Measurements from ENCODE around the gene PON3.

Gene PON3

DNA sequence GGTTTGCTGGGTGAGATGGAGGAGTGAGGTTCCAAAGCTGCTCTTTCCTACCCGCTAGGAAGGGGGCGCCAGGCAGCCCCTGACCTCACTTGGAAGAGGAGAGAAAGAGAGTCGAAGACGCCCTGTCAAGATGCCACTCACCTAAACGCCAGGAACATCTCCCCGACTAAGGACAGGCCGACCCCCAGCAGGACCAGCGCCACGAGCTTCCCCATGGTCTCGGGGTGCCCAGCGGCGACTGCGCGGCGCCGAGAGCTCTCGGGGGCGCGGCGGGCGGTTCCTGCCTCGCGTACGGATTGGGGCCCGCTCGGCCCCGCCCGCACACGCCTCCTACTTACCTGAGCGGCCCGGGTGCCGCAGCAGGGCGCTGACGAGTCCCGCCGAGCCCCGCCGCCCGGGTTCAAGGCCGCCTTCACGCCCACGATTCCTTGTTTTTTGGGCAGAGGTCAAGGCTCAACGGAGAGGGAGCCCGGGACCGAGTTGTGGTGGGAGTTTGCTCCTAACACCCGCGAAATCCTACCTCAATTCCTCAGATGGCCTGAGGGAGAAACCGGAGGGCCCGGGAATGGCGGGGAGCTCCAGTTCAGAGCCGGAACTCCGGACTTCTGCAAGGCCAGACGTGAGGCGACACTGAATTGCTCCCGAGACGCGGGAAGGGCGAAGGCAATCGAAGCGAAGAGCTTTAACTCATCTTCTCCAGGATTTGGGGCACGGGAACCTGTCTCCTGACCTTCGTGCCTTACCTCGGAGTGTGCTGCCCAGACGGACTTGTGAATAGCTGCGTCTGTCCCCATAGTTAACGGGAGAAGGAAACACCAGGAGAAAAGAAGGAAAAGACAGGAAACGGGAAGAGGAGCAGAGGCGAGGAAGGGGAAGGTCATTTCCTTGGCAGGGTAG, at the start of gene PON3:
Gene PON3 (minus strand): TSS at position 240 of the 897 bp plus-strand sequence. CDS start 25 bp downstream, at position 215.
- DNase-seq: peak; percentile 5

DNA sequence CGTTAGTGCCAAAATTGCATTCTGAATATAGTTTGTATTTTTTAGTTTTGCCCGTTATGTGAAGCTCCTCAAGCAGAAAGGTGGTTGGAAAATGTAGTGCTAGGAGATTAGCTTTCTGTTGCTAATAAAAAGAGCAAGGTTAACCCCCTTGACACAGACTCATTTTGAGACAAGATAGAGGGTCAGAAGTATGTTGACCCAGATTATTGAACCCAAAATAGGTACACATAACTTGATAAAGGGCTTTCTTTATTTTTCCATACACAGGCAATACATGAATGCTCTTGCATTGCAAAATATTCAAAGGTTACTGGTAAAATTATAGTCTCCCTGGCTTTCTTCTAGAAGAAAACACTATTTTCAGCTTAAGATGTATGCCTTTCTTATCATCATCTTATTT, 48.6 kb upstream of the PON3 start:
- no peak for DNase-seq

DNA sequence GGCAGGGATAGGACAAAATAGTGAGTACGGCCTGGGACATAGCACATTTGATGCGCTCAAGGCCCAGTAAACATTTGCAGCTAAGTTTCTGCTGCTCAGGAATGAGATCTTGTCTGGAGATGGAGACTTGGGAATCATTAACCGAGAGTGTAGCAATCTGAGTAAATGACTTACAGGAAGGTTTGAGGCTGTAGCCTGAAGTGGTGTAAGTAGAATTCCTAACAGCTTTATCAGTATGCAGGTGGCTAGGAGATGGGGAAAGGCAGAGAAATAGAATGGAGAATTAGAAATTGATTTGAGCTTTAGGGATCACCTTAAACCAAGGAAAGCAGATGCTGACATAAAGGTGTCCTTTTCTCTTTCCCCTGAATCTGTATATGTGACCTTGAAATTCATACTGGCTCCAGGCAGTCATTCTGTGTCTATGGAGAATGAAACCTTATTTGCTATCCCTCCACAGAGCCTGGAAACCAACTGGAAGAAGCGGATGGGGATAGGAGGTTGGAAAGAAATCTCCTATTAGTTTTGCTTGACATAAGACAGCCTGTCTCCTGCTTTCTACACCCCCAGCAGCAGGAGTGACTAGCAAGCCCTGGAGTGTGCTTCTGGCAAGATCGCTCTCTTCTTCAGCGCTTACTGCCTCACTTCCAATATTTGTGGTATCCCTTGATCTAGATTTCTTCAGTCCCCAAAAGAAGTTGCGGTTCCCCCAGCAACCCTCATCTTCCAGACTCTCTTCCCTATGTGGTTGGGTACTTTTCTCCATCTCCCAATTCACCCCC, 45.1 kb upstream of the PON3 start:
- DNase-seq: no peak

DNA sequence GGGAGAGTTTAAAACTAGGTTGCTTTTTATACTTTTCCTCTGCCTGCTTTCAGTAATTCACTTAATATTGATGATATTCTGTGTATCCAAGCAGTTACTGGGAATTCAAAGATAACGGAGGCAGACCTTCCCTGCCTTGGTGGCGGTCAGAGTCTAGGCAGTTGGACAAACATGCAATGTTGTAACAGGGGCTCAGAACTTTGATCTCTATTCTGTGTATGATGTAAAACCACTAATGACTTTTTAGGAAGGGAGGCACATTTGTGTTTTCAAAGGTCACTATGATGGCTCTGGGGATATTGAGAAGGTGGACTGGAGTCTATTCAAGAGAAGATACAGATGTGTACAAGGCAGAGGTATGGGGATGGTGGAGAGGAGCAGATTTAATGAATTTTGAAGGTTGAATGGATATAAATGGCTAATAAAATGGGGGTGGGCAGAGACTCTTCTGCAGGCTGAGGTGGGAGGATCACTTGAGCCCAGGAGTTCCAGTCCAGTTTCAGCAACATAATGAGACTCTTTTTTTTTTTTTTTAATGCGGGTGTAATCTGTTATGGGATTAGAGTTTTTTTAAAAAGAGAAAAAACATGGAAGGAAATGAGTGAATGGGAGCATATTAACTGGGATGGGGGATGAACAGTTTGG, 44.3 kb upstream of the PON3 start:
- DNase-seq: no peak

DNA sequence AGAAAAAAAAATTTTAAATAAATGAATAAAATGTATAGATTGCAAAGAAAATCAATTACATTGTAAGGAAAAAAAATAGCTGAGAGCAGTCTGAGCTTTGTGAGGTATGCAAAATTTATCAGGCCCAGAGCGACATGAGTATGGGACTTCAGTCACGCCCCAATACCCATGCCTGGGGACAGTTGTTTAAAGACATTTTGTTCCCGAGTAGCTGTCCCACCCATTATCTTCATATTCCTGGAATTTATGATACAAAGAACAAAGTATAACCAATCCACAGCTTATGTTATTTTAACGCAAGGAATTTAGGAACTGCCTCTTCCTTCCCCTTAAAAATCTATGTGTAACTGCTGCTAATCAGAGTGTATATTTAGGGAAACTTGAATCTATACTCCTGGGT, 40.2 kb upstream of the PON3 start:
- DNase-seq: no peak

DNA sequence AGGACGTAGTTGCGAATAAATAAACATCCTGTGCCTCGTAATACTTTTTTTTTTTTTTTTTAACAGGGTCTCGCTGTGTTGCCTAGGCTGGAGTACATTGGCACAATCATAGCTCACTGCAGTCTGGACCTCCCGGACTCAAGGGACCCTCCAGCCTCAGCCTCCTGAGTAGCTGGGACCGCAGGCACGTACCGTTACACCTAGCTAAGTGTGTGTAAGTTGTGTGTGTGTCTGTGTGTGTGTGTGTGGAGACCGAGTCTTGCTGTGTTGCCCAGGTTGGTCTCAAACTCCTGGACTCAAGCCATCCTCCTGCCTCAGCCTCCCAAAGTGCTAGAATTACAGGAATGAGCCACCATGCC, 39.2 kb upstream of the PON3 start:
- no peak for DNase-seq

DNA sequence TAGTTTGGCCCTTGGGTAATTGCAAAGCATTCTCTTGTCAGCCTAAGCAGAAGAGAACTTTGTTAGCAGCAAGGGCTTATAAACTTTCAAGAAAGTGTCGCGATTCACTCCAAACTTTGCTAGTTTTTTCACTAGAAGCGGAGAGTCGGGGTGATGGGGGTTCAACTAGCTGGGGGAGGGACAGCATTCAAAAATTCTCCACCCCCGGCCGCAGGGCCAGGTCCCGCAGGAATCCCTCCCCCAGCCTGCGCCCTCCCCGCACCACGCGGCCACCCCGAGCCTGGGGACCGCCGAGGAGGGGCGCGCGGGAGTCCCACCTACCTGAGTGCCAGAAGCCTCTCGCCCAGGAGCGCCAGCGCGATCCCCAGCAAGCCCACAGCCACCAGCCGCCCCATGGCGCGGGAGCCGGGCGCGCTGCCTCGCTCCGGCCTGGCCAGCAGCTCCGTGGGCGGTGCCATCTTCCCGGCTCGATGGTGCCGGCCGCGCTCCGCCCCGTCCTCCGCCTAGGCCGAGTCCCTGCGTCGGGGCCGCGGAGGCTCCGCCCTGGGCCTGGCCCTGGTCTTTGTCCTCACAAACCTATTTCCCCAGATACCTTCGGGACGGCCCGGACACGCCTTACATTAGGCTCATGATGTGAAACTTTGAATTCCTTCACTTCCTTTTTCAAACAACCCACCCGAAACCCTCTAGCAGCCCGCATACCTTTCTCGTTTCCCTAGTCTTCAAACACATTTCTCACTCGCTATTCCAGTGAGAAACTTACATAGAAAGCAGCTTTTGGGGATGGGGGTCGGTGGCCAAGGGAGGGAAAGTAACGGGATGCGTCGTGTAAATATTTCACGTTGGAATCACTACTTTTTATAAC, 38.6 kb upstream of the PON3 start, which contains the start of gene PON2:
Gene PON2 (minus strand): TSS at position 472 of the 865 bp plus-strand sequence. CDS start 77 bp downstream, at position 395.
- peak; percentile 24 for DNase-seq

DNA sequence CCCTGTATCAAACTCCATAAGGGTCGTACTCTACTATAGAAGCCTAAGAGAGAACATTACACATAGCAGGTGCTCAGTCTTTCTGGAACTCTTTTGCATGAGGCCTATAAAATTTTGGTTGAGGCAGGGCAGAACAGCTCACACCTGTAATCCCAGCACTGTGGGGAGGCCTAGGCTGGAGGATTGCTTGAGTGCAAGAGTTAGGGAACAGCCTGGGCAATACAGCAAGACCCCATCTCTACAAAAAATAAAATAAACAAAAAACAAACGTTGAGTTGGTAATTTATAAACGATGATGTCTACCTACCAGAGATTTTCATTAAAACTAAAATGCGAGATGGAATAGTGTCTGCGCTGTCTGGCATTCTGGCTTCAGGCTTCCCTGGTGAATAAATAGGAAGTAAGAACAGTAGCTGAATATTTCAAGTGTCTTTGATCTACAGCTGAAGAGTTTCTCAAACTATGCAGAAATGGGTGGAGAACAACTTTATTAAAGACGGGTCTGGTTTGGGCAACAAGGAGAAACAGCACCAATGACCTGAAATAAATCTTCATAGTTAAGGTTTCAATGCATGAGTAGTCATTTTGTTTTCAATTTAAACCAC, 37.9 kb upstream of the PON3 start:
- no peak for DNase-seq

DNA sequence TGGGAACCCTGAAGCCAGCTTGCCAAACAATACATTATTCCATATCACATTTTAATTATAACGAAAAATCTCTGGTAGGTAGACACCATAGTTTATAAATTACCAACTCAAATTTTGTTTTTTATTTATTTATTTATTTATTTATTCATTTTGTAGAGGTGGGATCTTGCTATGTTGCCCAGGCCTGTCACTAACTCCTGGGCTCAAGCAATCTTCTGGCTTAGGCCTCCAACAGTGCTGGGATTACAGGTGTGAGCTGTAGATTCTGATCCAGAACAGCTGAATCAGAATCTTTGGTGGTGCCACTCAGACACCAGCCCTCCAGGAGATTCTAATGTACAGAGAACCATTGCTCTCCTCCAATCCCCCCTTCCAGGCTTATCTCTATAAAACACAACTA, 37.0 kb upstream of the PON3 start:
- no peak for DNase-seq

DNA sequence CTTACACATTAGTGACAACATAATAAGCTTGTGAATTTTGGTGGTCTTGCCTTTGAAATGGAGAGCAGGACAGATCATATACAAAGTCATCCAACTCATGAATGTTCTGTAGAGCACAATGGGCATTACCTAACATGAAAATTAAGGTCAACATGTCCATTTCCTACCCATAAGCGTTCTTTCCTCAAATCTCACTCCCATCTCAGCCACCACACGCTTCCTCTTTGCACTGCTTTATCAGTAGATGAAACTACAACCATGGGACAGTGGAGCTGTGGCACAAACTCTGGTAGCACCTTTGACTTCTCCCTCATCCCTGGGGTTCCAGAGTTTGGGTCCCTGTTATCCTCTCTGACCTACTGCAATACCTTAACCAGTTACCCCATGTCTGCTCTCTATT, 36.4 kb upstream of the PON3 start:
- no peak for DNase-seq

DNA sequence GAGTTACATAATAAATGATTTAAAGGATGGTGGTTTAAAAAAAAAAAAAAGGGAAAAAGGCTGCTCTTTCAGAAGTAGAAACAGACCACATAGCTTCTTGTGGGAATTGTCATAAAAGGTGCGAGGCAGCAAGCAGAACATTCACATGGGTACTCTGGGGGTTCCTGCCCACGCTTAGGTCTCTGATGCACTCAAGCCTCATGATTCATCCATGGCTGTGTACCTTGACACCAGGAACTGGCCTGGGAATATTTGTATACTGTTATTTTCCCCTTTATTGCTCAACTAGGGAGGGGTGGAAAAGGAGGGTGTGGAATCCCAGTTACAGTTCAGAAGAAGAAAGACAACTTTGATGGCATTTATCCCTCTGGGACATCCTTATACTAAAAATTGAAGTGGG, 34.7 kb upstream of the PON3 start:
- DNase-seq: no peak

DNA sequence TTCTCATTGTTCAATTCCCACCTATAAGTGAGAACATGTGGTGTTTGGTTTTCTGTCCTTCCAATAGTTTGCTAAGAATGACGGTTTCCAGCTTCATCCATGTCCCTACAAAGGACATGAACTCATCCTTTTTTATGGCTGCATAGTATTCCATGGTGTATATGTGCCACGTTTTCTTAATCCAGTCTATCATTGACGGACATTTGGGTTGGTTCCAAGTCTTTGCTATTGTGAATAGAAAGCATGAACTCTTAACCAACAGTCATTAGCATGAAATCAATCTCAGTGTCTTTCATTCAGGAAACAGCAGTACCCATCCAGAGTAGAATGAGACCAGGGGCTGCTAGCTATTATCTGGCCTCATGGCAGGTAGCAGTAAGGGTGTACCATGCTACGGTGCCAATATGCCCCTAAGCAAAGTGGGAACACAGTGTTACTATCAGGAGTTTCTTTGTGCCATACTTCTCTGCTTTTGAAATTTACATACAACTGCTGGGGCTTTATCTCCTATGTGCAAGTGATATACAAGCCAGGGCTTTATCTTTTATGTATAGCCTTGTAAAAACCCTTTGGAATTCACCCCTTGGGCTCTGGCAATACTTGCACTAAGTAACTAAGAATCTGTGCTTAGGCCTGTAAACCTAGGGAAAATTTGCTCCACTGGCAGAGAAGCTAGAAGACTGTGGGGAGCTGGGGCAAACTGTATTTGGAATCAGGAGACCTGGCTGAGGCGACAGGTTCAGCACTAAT, 33.2 kb upstream of the PON3 start:
- DNase-seq: no peak

DNA sequence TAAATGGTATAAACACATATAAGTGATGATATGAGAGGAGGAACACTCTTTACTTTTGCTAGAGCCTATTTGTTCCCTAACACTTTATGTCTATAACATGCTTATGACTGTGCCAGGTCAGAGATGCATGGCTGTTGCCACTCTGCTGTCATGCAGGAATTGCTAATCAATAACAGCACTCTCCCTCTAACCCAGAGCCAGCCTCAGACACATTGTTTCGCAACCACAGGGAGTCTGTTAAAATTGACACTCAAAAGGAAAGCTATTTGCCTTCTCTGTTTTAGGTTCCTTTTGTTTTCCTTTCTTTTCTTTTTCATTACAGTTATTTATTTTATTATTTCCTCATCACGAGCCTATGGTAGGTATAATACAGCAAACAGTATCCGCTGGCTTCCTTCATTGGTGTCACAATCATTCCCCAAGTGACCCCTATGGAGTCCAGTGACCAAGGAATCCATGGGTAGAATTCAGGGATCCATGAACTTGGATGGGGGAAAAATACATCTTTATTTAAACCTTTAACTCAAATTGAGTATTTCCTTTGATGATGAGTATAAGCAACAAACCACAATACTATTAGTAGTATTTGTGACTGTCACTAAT, 31.8 kb upstream of the PON3 start:
- DNase-seq: no peak

DNA sequence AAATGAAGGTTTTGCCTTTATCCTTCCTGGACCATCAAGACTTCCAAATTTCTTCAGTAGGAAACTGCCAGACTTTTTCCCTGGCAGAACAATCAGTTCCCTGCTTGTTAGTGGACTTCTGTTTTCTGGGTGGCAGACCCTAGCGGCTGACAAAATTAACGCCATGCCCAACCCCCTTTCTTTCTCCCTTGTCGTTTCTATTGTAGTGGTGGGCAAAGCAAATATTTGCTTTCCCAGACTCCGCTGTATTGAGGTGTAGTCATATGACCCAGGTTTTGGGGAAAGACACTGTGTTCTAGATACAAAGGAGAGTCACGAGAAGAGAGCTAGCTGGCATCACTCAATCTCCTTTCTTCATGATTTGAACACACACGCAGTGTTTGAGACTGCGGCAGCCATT, 31.0 kb upstream of the PON3 start:
- no peak for DNase-seq

DNA sequence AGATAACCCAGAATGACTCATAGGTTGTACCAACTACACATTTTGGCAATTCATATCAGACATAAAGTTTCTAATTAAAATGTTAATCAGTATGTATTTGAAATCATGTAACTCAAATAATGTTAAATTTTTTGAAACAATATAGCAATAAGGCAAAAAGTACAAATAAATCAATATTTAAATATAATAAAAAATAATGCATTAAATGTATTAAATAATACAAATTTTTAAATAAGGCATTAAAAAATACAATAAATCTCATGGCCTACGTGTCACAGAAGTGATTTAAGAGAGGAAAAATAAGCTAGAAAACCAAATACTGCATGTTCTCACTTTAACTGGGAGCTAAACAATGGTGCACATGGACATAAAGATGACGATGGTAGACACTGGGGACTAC, 29.5 kb upstream of the PON3 start:
- no peak for DNase-seq

DNA sequence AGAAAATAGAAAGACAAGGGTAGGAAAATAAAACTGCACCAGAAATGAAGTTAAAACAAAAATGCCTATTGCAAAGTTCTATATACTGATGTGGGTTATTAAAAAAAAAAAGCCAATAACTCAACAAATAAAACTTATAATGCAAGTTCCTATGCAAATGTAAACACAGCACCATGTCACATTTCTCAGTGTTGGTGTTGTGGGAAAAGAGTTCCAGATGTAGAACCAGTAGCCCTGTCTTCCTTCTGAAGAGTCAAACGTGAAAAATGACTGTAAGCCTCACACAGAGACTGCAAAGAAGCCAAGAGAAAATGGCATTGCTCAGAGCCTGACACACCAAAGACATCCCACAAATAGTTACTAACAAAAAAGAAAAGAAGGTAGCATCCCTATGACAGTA, 28.5 kb upstream of the PON3 start:
- DNase-seq: no peak

DNA sequence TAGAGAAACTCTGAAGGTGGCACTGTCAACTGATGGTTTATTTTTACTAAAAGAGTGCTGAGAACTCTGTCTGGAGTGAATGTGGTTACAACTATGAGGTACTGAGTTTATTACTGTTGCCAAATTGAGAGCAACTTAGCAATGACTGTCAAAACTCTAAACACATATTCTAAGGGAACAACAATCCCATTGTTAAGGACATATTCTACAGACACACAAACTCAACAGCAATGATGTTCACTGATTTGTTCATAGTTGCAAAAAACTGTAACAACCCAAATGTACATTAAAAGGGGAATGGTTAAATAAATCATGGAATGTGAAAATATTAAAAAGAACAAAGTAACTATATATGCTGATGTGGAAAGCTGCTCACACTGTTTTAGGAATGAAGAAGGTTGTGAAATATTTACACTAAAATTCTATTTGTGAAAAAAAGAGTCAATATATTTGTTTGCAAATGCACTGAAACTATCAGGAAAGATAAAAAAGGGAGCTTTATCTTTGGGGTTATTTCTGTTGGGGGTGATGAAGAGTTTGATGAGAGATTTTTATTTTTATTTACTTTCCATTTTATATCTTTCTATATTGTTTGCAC, 25.8 kb upstream of the PON3 start:
- DNase-seq: no peak

DNA sequence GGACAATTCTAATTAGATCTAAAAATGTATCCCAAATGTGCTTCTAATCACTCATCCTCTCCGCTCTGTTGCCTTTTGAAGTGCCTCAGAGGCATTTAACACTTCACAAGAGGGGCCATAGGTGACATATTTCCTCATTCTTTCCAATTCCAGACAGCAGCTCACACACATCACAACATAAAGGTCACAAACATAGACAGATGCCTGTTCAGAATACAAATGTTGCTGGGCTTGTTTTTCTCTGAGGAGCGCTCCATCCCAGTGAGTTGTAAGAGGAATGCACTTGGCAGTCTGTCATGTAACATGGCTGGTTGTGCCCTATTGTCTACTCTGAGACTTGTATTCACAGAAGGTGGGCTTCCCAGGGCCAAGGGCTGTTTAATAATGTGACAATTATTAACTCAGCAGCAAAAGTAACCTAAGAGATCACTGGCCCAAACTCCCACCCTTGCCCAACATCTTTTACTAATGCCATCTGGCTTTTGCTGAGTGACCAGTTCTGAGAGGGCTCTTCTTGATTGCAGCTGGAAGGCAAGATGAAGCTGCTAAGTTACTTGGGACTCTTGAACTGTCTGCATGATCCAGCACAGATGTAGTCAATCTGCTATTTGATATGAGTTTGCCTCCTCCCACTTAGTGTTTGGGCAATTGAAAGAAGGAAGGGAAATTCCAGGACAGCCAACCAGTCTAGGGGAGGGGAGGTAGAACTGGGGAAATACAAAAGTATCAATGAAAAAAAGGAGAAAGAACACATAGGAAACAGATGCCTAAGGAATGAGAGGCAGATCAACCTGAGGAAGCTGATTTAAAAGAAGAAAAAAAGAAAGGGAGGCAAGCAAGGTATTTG, 25.0 kb upstream of the PON3 start:
- DNase-seq: no peak

DNA sequence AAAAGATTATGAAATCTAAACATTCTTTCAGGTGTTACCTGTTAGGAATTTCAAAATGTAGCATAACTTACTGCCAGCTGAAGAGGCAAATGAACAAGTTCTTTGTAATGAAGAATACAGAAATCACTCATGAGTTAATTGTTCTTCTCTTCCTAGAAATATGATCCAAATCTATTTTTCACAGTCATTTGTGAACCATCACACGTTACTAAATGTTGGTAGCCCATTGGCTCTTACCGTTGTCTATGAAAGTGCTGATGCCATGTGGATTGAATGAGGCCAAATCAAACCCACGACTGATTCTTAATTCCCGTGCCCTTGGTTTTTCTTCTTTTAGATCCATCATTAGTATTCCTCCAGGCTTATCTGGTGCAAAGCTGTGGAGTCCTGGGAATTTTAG, 15.9 kb upstream of the PON3 start:
- no peak for DNase-seq

DNA sequence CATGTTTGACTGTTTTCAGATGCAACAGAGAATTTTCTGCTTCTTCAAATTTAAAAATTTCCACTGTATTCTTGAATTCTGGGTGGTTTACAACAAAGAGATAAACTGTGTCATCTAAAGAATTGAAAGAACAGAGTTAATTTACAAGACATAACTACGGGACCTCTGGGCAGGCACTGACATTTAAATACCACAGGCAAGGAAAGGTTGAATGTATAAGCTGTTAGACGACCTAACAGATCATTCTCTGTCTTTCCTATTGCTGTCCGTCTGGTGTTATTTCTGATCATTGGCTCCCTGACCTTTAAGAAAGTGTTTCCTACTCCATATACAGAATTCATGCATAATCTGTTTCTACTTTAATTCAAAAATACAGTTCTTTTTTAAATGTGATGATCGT, 15.5 kb upstream of the PON3 start:
- DNase-seq: no peak
